HL-60 (cell line): Measurements from ENCODE around the gene PTH2.

Source experiments
- POLR2AphosphoS5 ChIP-seq: IDR thresholded peaks from 2 replicates; pipeline ENCODE4 v1.6.1; 2012; ENCODE audit warnings: low read depth
- REST ChIP-seq: IDR thresholded peaks from 2 replicates; pipeline ENCODE4 v1.6.1; 2012; ENCODE audit warnings: low read depth; ENCODE audit not compliant: insufficient replicate concordance
- TF ChIP-seq, protein P1 (sequence below): IDR thresholded peaks from one replicate; pipeline ENCODE4 v1.5.1; 2011; ENCODE audit warnings: low read length, control low read depth, inconsistent platforms; ENCODE audit not compliant: insufficient read depth

GRCh38 chr19:49443366-49444099 lies 20.3 kb upstream of the PTH2 start:
- TF ChIP-seq, protein P1, sequence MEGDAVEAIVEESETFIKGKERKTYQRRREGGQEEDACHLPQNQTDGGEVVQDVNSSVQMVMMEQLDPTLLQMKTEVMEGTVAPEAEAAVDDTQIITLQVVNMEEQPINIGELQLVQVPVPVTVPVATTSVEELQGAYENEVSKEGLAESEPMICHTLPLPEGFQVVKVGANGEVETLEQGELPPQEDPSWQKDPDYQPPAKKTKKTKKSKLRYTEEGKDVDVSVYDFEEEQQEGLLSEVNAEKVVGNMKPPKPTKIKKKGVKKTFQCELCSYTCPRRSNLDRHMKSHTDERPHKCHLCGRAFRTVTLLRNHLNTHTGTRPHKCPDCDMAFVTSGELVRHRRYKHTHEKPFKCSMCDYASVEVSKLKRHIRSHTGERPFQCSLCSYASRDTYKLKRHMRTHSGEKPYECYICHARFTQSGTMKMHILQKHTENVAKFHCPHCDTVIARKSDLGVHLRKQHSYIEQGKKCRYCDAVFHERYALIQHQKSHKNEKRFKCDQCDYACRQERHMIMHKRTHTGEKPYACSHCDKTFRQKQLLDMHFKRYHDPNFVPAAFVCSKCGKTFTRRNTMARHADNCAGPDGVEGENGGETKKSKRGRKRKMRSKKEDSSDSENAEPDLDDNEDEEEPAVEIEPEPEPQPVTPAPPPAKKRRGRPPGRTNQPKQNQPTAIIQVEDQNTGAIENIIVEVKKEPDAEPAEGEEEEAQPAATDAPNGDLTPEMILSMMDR: peak; percentile 82
- TF ChIP-seq POLR2AphosphoS5: no peak
- no peak for TF ChIP-seq REST
